WTC11 (cell line): ENCODE measurements around the gene AKAP9.

Source experiments
- CREB1 ChIP-seq: sonication (generic); formaldehyde crosslinking; IDR thresholded peaks from 2 replicates; pipeline ENCODE4 v1.8.0; 2023; ENCODE audit warnings: mild to moderate bottlenecking, missing genetic modification reagents
- ESRRA ChIP-seq: sonication (generic); formaldehyde crosslinking; IDR thresholded peaks from 2 replicates; pipeline ENCODE4 v1.8.1; 2022; ENCODE audit warnings: mild to moderate bottlenecking, missing genetic modification reagents, borderline replicate concordance
- FOXP4 ChIP-seq: sonication (generic); formaldehyde crosslinking; IDR thresholded peaks from 2 replicates; pipeline ENCODE4 v1.8.0; 2022; ENCODE audit warnings: mild to moderate bottlenecking, missing genetic modification reagents
- IRF2 ChIP-seq: sonication (generic); formaldehyde crosslinking; IDR thresholded peaks from 2 replicates; pipeline ENCODE4 v1.8.0; 2022; ENCODE audit warnings: low read depth, missing genetic modification reagents, borderline replicate concordance
- JUN ChIP-seq: sonication (generic); formaldehyde crosslinking; IDR thresholded peaks from 2 replicates; pipeline ENCODE4 v1.8.0; 2023; ENCODE audit warnings: mild to moderate bottlenecking, missing genetic modification reagents
- MAX ChIP-seq: sonication (generic); formaldehyde crosslinking; IDR thresholded peaks from 2 replicates; pipeline ENCODE4 v1.8.0; 2022; ENCODE audit warnings: mild to moderate bottlenecking, missing genetic modification reagents
- NR1H2 ChIP-seq: sonication (generic); formaldehyde crosslinking; IDR thresholded peaks from 2 replicates; pipeline ENCODE4 v1.9.0; 2021; ENCODE audit warnings: mild to moderate bottlenecking, moderate library complexity, missing genetic modification reagents
- SMAD4 ChIP-seq: sonication (generic); formaldehyde crosslinking; IDR thresholded peaks from 2 replicates; pipeline ENCODE4 v1.8.0; 2022; ENCODE audit warnings: mild to moderate bottlenecking, missing genetic modification reagents
- TEAD1 ChIP-seq: sonication (generic); formaldehyde crosslinking; IDR thresholded peaks from 2 replicates; pipeline ENCODE4 v1.8.0; 2022; ENCODE audit warnings: mild to moderate bottlenecking, missing genetic modification reagents
- USF2 ChIP-seq: sonication (generic); formaldehyde crosslinking; IDR thresholded peaks from 2 replicates; pipeline ENCODE4 v1.8.1; 2023; ENCODE audit warnings: mild to moderate bottlenecking, missing genetic modification reagents, moderate library complexity
- ZNF416 ChIP-seq: fragments of 250-450 bp; sonication (Bioruptor Pico); IDR thresholded peaks from 2 replicates; pipeline ENCODE4 v1.9.0; 2021; ENCODE audit warnings: mild to moderate bottlenecking, inconsistent platforms
- TF ChIP-seq, protein P1 (sequence below): fragments of 200-600 bp; IDR thresholded peaks from 2 replicates; pipeline ENCODE4 v1.8.0; 2022; ENCODE audit warnings: antibody characterized with exemption
- TF ChIP-seq, protein P2 (sequence below): sonication (generic); formaldehyde crosslinking; IDR thresholded peaks from 2 replicates; pipeline ENCODE4 v1.8.1; 2023; ENCODE audit warnings: mild to moderate bottlenecking, missing genetic modification reagents

DNA sequence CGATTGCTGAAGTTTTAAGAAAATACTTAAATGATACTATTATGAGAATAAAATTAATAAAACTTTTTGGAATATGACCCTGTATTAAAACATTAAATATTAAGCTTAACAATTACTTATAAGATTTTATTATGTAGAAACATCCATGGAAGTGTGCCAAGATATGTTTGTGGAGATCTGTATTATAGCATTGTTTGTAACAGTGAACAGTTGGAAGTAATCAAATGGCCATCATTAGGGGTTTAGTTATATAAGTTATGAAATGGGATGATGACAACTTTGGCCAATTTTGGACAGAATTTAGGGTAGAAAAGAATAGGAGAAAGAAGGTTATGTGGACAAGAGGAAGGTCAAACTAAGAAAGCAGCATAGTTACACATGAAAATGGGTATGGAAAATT is 88.0 kb downstream of the AKAP9 start:
- TF ChIP-seq JUN (CRISPR knock-in tag) (no peak), MAX (no peak), FOXP4 (no peak), ESRRA (CRISPR knock-in tag) (no peak), ZNF416 (CRISPR knock-in tag) (no peak), SMAD4 (CRISPR knock-in tag) (no peak), NR1H2 (CRISPR knock-in tag) (no peak), TEAD1 (no peak), CREB1 (CRISPR knock-in tag) (no peak), IRF2 (CRISPR knock-in tag) (no peak), USF2 (CRISPR knock-in tag) (no peak)
- TF ChIP-seq, protein P1, sequence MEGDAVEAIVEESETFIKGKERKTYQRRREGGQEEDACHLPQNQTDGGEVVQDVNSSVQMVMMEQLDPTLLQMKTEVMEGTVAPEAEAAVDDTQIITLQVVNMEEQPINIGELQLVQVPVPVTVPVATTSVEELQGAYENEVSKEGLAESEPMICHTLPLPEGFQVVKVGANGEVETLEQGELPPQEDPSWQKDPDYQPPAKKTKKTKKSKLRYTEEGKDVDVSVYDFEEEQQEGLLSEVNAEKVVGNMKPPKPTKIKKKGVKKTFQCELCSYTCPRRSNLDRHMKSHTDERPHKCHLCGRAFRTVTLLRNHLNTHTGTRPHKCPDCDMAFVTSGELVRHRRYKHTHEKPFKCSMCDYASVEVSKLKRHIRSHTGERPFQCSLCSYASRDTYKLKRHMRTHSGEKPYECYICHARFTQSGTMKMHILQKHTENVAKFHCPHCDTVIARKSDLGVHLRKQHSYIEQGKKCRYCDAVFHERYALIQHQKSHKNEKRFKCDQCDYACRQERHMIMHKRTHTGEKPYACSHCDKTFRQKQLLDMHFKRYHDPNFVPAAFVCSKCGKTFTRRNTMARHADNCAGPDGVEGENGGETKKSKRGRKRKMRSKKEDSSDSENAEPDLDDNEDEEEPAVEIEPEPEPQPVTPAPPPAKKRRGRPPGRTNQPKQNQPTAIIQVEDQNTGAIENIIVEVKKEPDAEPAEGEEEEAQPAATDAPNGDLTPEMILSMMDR: no peak
- TF ChIP-seq, protein P2, sequence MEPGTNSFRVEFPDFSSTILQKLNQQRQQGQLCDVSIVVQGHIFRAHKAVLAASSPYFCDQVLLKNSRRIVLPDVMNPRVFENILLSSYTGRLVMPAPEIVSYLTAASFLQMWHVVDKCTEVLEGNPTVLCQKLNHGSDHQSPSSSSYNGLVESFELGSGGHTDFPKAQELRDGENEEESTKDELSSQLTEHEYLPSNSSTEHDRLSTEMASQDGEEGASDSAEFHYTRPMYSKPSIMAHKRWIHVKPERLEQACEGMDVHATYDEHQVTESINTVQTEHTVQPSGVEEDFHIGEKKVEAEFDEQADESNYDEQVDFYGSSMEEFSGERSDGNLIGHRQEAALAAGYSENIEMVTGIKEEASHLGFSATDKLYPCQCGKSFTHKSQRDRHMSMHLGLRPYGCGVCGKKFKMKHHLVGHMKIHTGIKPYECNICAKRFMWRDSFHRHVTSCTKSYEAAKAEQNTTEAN (CRISPR knock-in tag): no peak
